Left hindlimb (tissue), 1 donor: ENCODE results near the gene IQSEC2.

Experiments
- DNase-seq: peaks from one replicate; pipeline ENCODE4 v3.0.0-alpha.2; 2018

Gene IQSEC2

GRCh38 chrX:53266914-53267313 lies 14.5 kb downstream of the IQSEC2 start:
- DNase-seq, result no peak

- no peak for DNase-seq
Observed at GRCh38 chrX:53265771-53266574, 15.4 kb downstream of the IQSEC2 start.

GRCh38 chrX:53263597-53264094 lies 17.7 kb downstream of the IQSEC2 start:
- DNase-seq, result no peak

GRCh38 chrX:53262918-53263394 lies 18.4 kb downstream of the IQSEC2 start:
- DNase-seq, result no peak

- DNase-seq, result no peak
Observed at GRCh38 chrX:53262189-53262917, 19.0 kb downstream of the IQSEC2 start.

GRCh38 chrX:53261355-53261972 lies 19.9 kb downstream of the IQSEC2 start:
- no peak for DNase-seq

- no peak for DNase-seq
Observed at GRCh38 chrX:53260836-53261235, 20.5 kb downstream of the IQSEC2 start.

GRCh38 chrX:53257670-53258423 lies 23.5 kb downstream of the IQSEC2 start:
- no peak for DNase-seq

GRCh38 chrX:53257166-53257565 lies 24.2 kb downstream of the IQSEC2 start:
- DNase-seq, result no peak

GRCh38 chrX:53256446-53257041 lies 24.8 kb downstream of the IQSEC2 start:
- DNase-seq, result no peak

- DNase-seq, result no peak
Observed at GRCh38 chrX:53255738-53256191, 25.6 kb downstream of the IQSEC2 start.

- no peak for DNase-seq
Observed at GRCh38 chrX:53254570-53255461, 26.6 kb downstream of the IQSEC2 start.

GRCh38 chrX:53253293-53254020 lies 27.9 kb downstream of the IQSEC2 start:
- no peak for DNase-seq

GRCh38 chrX:53251307-53251706 lies 30.1 kb downstream of the IQSEC2 start:
- no peak for DNase-seq

- DNase-seq, result no peak
Observed at GRCh38 chrX:53250556-53250955, 30.8 kb downstream of the IQSEC2 start.

GRCh38 chrX:53249408-53250042 lies 31.9 kb downstream of the IQSEC2 start:
- DNase-seq, result no peak

- DNase-seq, result no peak
Observed at GRCh38 chrX:53247928-53248327, 33.5 kb downstream of the IQSEC2 start.

GRCh38 chrX:53246231-53246630 lies 35.2 kb downstream of the IQSEC2 start:
- no peak for DNase-seq

GRCh38 chrX:53244610-53245009 lies 36.8 kb downstream of the IQSEC2 start:
- no peak for DNase-seq

GRCh38 chrX:53242310-53242709 lies 39.1 kb downstream of the IQSEC2 start:
- DNase-seq, result no peak
